Caco-2 (cell line): ENCODE results near the gene COL5A1. TPM values are rescaled to one million over a fixed set of nuclear protein-coding genes. Genes with fewer than 3 reads are reported as not detected.

ENCODE experiments used
- BruUV-seq: library from RNA; stranded (reverse); fragments of 400-500 nt; replicated peaks from 2 replicates; lab custom pipeline; 2021; lab: Mats Ljungman, UMichigan
- CTCF ChIA-PET: fragments of 300-600 bp; sonication (Branson Sonifier 250); formaldehyde crosslinking; loops from one replicate; lab custom pipeline; 2022; ENCODE audit warnings: antibody characterized with exemption; lab: Charles Lee
- POLR2A ChIA-PET: fragments of 300-600 bp; sonication (Branson Sonifier 250); formaldehyde crosslinking; loops from one replicate; lab custom pipeline; 2022; ENCODE audit warnings: antibody characterized with exemption; lab: Charles Lee
- DNase-seq, 2 experiments: peaks; one replicate each; pipeline versions ENCODE4 v3.0.0 to v3.0.0-alpha.2; 2020 to 2022
- H3K27me3 ChIP-seq: replicated peaks from 2 replicates; pipeline ENCODE4 v1.6.0; 2011; ENCODE audit warnings: low read length; ENCODE audit not compliant: control insufficient read depth, insufficient read depth
- H3K36me3 ChIP-seq: 2 replicates; pipeline ENCODE4 v1.5.1; 2011; ENCODE audit warnings: low read length; ENCODE audit not compliant: control insufficient read depth, insufficient read depth
- H3K4me1 ChIP-seq: fragments of 250-450 bp; sonication (Bioruptor Pico); 2 replicates; pipeline ENCODE4 v1.5.1; 2020; ENCODE audit warnings: mild to moderate bottlenecking
- H3K4me3 ChIP-seq: 2 replicates; pipeline ENCODE4 v1.5.1; 2011; ENCODE audit warnings: low read depth, mild to moderate bottlenecking, control low read depth, low read length
- H3K9me3 ChIP-seq: fragments of 250-450 bp; sonication (Bioruptor Pico); 2 replicates; pipeline ENCODE4 v1.5.1; 2020; ENCODE audit warnings: mild to moderate bottlenecking, moderate library complexity
- H3K27ac Mint-ChIP-seq: one replicate; pipeline ENCODE4 v1.8.0; 2022; ENCODE audit warnings: mixed read lengths; ENCODE audit not compliant: unreplicated experiment
- H3K27me3 Mint-ChIP-seq: one replicate; pipeline ENCODE4 v1.8.0; 2022; ENCODE audit warnings: mixed read lengths; ENCODE audit not compliant: insufficient read depth, unreplicated experiment
- H3K36me3 Mint-ChIP-seq: one replicate; pipeline ENCODE4 v1.8.0; 2022; ENCODE audit warnings: mild to moderate bottlenecking, mixed read lengths; ENCODE audit not compliant: insufficient read depth, unreplicated experiment
- H3K4me1 Mint-ChIP-seq: one replicate; pipeline ENCODE4 v1.8.0; 2022; ENCODE audit warnings: low read depth, mixed read lengths; ENCODE audit not compliant: unreplicated experiment
- H3K4me3 Mint-ChIP-seq: one replicate; pipeline ENCODE4 v1.8.0; 2022; ENCODE audit warnings: mild to moderate bottlenecking, moderate library complexity, mixed read lengths; ENCODE audit not compliant: unreplicated experiment
- H3K9me3 Mint-ChIP-seq: one replicate; pipeline ENCODE4 v1.8.0; 2022; ENCODE audit warnings: mixed read lengths; ENCODE audit not compliant: unreplicated experiment
- CTCF ChIP-seq, 2 experiments: fragments of 200-600 bp in 1 of 2; IDR thresholded peaks; 1 replicate in 1 of 2; 2 replicates in 1 of 2; pipeline versions ENCODE4 v1.5.1 to v1.8.0; 2011 to 2022; ENCODE audit warnings: antibody characterized with exemption in 1 of 2, control low read depth in 1 of 2, inconsistent platforms in 1 of 2, low read depth in 1 of 2, low read length in 1 of 2, mild to moderate bottlenecking in 1 of 2, moderate library complexity in 1 of 2; ENCODE audit not compliant: insufficient read depth in 1 of 2, severe bottlenecking in 1 of 2, unreplicated experiment in 1 of 2
- intact Hi-C: fragments of 100-400 bp; cut with micrococcal nuclease; formaldehyde crosslinking; loops from one replicate; pipeline ENCODE4 v1.10.0; 2022; ENCODE audit not compliant: unreplicated experiment
- total RNA-seq: library from RNA; stranded (reverse); gene quantifications from 2 replicates; pipeline ENCODE4 v1.2.3, GENCODE V29; 2022

The COL5A1 gene
- total RNA-seq, 1 experiment from 2014 or later = 4.8 TPM

DNA sequence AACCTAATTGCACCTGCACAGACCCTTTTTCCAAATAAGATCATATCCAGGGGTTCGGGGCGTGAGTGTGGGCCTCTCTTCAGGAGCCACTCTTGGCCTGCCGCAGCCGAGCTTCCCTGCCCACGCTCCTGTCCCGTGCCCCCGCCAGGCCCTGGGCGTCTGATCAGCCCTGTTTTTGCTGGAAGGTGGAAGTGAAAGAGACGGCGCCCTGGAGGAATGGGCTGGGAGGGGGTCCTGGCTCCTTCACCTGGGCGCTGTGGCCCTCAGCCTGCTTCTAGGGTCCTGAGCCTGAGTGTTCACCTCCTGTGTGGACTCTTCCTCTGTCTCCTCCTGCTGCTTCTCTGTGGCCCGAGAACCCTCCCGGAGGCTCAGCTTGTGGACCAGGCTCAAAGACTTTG is 11.2 kb upstream of the COL5A1 start:
- ChIA-PET POLR2A (no interaction called here), CTCF (no interaction called here)
- H3K4me3 Mint-ChIP-seq = no peak overlapping the region
- DNase-seq = peak in 1 of 2 experiments; percentile 14
- H3K27ac Mint-ChIP-seq = no peak overlapping the region
- Histone ChIP-seq H3K4me3 (no peak overlapping the region), H3K36me3 (no peaks in the 10 kb centered on the region), H3K4me1 (peaks cover 5% of the 10 kb centered on the region; the same call in 1 of the 2 replicates), H3K27me3 (no peaks in the 10 kb centered on the region), H3K9me3 (no peaks in the 10 kb centered on the region)
- H3K27me3 Mint-ChIP-seq = no peaks in the 10 kb centered on the region
- no peaks in the 10 kb centered on the region for H3K9me3 Mint-ChIP-seq
- intact Hi-C loops = no loop called here
- BruUV-seq = no TSS peak
- no peaks in the 10 kb centered on the region for H3K36me3 Mint-ChIP-seq
- peaks cover 10% of the 10 kb centered on the region for H3K4me1 Mint-ChIP-seq
- TF ChIP-seq CTCF (IDR thresholded peaks at IDR 0.05; ENCODE audit: insufficient read depth in 1 of 2, low read depth in 1 of 2, low read length in 1 of 2, severe bottlenecking in 1 of 2, unreplicated experiment in 1 of 2) = no peak

DNA sequence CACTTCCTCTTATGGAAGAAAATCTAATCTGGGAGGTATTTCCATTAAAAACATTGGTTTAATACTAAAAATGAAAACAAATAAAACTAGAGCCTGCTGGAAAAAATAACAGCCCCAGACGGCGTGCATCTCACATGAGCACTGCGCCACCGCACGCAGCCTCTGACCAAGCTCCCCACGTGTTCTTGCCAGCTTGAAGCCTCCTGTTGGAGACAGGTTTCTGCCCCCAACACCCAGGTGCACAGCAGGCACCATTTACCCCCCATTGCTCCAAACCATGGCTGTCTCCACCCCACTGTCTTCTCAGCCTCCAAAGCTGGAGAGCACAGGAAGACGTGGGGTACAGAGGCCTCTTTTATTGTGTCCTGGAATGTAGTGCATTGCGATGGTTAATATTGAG is 10.7 kb upstream of the COL5A1 start:
- intact Hi-C loops = no loop called here
- no peaks in the 10 kb centered on the region for H3K27me3 Mint-ChIP-seq

DNA sequence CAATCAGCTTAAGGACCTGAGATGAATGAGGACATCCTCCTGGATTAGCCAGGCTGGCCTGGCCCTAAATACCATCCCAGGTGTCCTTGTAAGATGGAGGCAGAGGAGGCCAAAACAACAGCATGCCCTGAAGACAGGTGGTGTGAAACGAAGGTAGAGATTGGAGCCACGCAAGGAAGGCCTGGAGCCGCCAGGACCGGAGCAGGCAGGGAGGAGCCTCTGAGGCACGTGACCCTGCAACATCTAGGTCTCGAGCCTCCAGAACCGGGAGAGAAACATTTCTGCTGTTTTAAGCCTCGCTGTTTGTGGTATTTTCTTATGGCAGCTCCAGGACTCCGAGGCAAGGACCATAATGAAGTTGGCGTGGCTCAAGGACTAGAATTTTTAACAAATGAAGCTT is 9.7 kb upstream of the COL5A1 start:
- peak in 1 of 2 experiments; percentile 26 for DNase-seq
- Histone ChIP-seq H3K27me3 (no peaks in the 10 kb centered on the region), H3K4me1 (no peaks in the 10 kb centered on the region), H3K9me3 (no peaks in the 10 kb centered on the region), H3K36me3 (no peaks in the 10 kb centered on the region), H3K4me3 (no peak overlapping the region)
- H3K27me3 Mint-ChIP-seq = peaks cover 3% of the 10 kb centered on the region
- no peaks in the 10 kb centered on the region for H3K9me3 Mint-ChIP-seq
- H3K4me1 Mint-ChIP-seq = no peaks in the 10 kb centered on the region
- H3K27ac Mint-ChIP-seq = no peak overlapping the region
- no peaks in the 10 kb centered on the region for H3K36me3 Mint-ChIP-seq
- intact Hi-C loops = no loop called here
- no peak overlapping the region for H3K4me3 Mint-ChIP-seq
- ChIA-PET POLR2A (no interaction called here), CTCF (no interaction called here)
- no TSS peak for BruUV-seq
- no peak for TF ChIP-seq CTCF (IDR thresholded peaks at IDR 0.05; ENCODE audit: insufficient read depth in 1 of 2, low read depth in 1 of 2, low read length in 1 of 2, severe bottlenecking in 1 of 2, unreplicated experiment in 1 of 2)

More for the DNA sequence above, 10.7 kb upstream of the COL5A1 start:
- Histone ChIP-seq H3K9me3 (no peaks in the 10 kb centered on the region), H3K4me1 (peaks cover under 1% of the 10 kb centered on the region; the same call in 1 of the 2 replicates), H3K4me3 (no peak overlapping the region), H3K27me3 (no peaks in the 10 kb centered on the region), H3K36me3 (no peaks in the 10 kb centered on the region)
- BruUV-seq = no TSS peak
- ChIA-PET POLR2A (no interaction called here), CTCF (no interaction called here)
- Mint-ChIP-seq H3K27ac (no peak overlapping the region), H3K4me3 (no peak overlapping the region), H3K4me1 (peaks cover 5% of the 10 kb centered on the region), H3K36me3 (no peaks in the 10 kb centered on the region), H3K9me3 (no peaks in the 10 kb centered on the region)
- no peak for TF ChIP-seq CTCF (IDR thresholded peaks at IDR 0.05; ENCODE audit: insufficient read depth in 1 of 2, low read depth in 1 of 2, low read length in 1 of 2, severe bottlenecking in 1 of 2, unreplicated experiment in 1 of 2)
- DNase-seq = peak in 1 of 2 experiments; percentile 16
